Neutrophil (primary cell): Measurements from ENCODE around the gene KLRK1.
"Not testable (repeated sequence)": the region's sequence is repeated elsewhere in the genome, so short reads cannot be mapped to it uniquely, and the experiment has no call there.

ENCODE experiments used
- H3K27ac ChIP-seq: fragments of 200-600 bp; sonication (generic); 2 replicates; pipeline ENCODE4 v1.5.1; 2016; ENCODE audit warnings: mild to moderate bottlenecking, moderate library complexity
- H3K27me3 ChIP-seq: fragments of 200-600 bp; sonication (generic); 2 replicates; pipeline ENCODE4 v1.6.0; 2016; ENCODE audit warnings: mild to moderate bottlenecking
- H3K36me3 ChIP-seq: fragments of 200-600 bp; sonication (generic); 2 replicates; pipeline ENCODE4 v1.5.1; 2017
- H3K4me1 ChIP-seq, 2 experiments: fragments of 200-600 bp in 1 of 2; sonication (generic) in 1 of 2; 1 replicate in 1 of 2; 2 replicates in 1 of 2; pipeline versions ENCODE4 v1.5.1 to v1.6.1; 2013 to 2016; ENCODE audit warnings: low read depth in 1 of 2, low read length in 1 of 2, mild to moderate bottlenecking in 1 of 2, moderate library complexity in 1 of 2; ENCODE audit not compliant: control insufficient read depth in 1 of 2, insufficient read depth in 1 of 2
- H3K4me3 ChIP-seq, 2 experiments: fragments of 200-600 bp in 1 of 2; sonication (generic) in 1 of 2; 1 replicate in 1 of 2; 2 replicates in 1 of 2; pipeline ENCODE4 v1.5.1; 2013 to 2016; ENCODE audit warnings: low read depth in 1 of 2, low read length in 1 of 2, mild to moderate bottlenecking in 1 of 2, moderate library complexity in 1 of 2
- H3K9me3 ChIP-seq: fragments of 200-600 bp; sonication (generic); 2 replicates; pipeline ENCODE4 v1.5.1; 2016
- CTCF ChIP-seq: fragments of 200-600 bp; sonication (generic); IDR thresholded peaks from 2 replicates; pipeline ENCODE4 v1.5.1; 2016; ENCODE audit warnings: antibody characterized with exemption

Gene KLRK1

GRCh38 chr12:10397296-10397695, 7.5 kb upstream of the KLRK1 start:
- Histone ChIP-seq H3K4me1 (peaks cover 5 to 7% of the 10 kb centered on the region in 2 experiments), H3K4me3 (no peak overlapping the region), H3K36me3 (no peaks in the 10 kb centered on the region), H3K27me3 (peaks cover 61% of the 10 kb centered on the region), H3K27ac (no peak overlapping the region), H3K9me3 (no peaks in the 10 kb centered on the region)
- TF ChIP-seq CTCF, result no peak

GRCh38 chr12:10396176-10396575, 6.3 kb upstream of the KLRK1 start:
- peaks cover 63% of the 10 kb centered on the region for H3K27me3 ChIP-seq
- H3K27ac ChIP-seq, H3K4me1 ChIP-seq, H3K4me3 ChIP-seq, H3K36me3 ChIP-seq, H3K9me3 ChIP-seq: not testable (repeated sequence)

GRCh38 chr12:10395390-10395998, 5.7 kb upstream of the KLRK1 start:
- no peak overlapping the region for H3K4me3 ChIP-seq
- no peak overlapping the region for H3K27ac ChIP-seq
- TF ChIP-seq CTCF, result no peak
- H3K9me3 ChIP-seq, result no peaks in the 10 kb centered on the region
- H3K36me3 ChIP-seq, result no peaks in the 10 kb centered on the region
- H3K27me3 ChIP-seq, result peaks cover 63% of the 10 kb centered on the region
- peaks cover 5 to 7% of the 10 kb centered on the region in 2 experiments for H3K4me1 ChIP-seq

GRCh38 chr12:10394531-10395152, 4.8 kb upstream of the KLRK1 start:
- H3K4me3 ChIP-seq, H3K36me3 ChIP-seq, H3K4me1 ChIP-seq, H3K9me3 ChIP-seq, H3K27ac ChIP-seq: not testable (repeated sequence)
- peaks cover 65% of the 10 kb centered on the region for H3K27me3 ChIP-seq

- Histone ChIP-seq H3K4me3 (no peak overlapping the region), H3K36me3 (no peaks in the 10 kb centered on the region), H3K9me3 (no peaks in the 10 kb centered on the region), H3K27ac (no peak overlapping the region), H3K4me1 (peaks cover 5 to 7% of the 10 kb centered on the region in 2 experiments), H3K27me3 (peaks cover 71% of the 10 kb centered on the region)
- no peak for TF ChIP-seq CTCF
Measured at GRCh38 chr12:10393291-10393690, 3.5 kb upstream of the KLRK1 start.

GRCh38 chr12:10392394-10392930, 2.6 kb upstream of the KLRK1 start:
- TF ChIP-seq CTCF, result no peak
- Histone ChIP-seq H3K4me1 (peaks cover 5 to 7% of the 10 kb centered on the region in 2 experiments), H3K36me3 (no peaks in the 10 kb centered on the region), H3K27ac (no peak overlapping the region), H3K9me3 (no peaks in the 10 kb centered on the region), H3K27me3 (peaks cover 70% of the 10 kb centered on the region), H3K4me3 (no peak overlapping the region)

- not testable (repeated sequence) for H3K9me3 ChIP-seq, H3K36me3 ChIP-seq, H3K4me3 ChIP-seq, H3K27ac ChIP-seq, H3K4me1 ChIP-seq
- H3K27me3 ChIP-seq, result peaks cover 65% of the 10 kb centered on the region
Measured at GRCh38 chr12:10390991-10391390, 1.1 kb upstream of the KLRK1 start.
